ENCODE data around the gene WNT3A.

GRCh38 chr1:228081144-228081543, 74.3 kb downstream of the WNT3A start:
- no peak for TF ChIP-seq CTCF (IDR thresholded peaks at IDR 0.05)
- TF ChIP-seq POLR2A (IDR thresholded peaks at IDR 0.05), result no peak
